H1 (cell line): ENCODE measurements around the gene GHRHR. TPM values are rescaled to one million over a fixed set of nuclear protein-coding genes. Genes with fewer than 3 reads are reported as not detected.

Experiments used
- CTCF ChIA-PET: fragments of 300-600 bp; sonication (Branson Sonifier 250); formaldehyde crosslinking; loops from one replicate; lab custom pipeline; 2021; ENCODE audit not compliant: partially characterized antibody; lab: Charles Lee
- POLR2A ChIA-PET: fragments of 300-600 bp; sonication (Branson Sonifier 250); formaldehyde crosslinking; loops from one replicate; lab custom pipeline; 2021; ENCODE audit warnings: inconsistent platforms; ENCODE audit not compliant: partially characterized antibody; lab: Charles Lee
- DNase-seq, 2 experiments: peaks; one replicate each; pipeline versions ENCODE4 v3.0.0 to v3.0.0-alpha.2; 2010 to 2022; ENCODE audit warnings: low spot score in 2 of 2, low read depth in 1 of 2, mixed read lengths in 1 of 2
- FAIRE-seq: peaks from 2 replicates; lab custom pipeline; 2011; peaks lifted over from hg19 to GRCh38; lab: Jason Lieb, UNC
- H2AFZ ChIP-seq: 2 replicates; pipeline ENCODE4 v1.8.1; 2012; ENCODE audit warnings: low read length, inconsistent platforms
- H2AK5ac ChIP-seq: 2 replicates; pipeline ENCODE4 v1.6.1; 2013; ENCODE audit warnings: low read depth, low read length
- H2BK120ac ChIP-seq: replicated peaks from 2 replicates; pipeline ENCODE3; 2013; ENCODE audit warnings: low read depth, low read length, inconsistent platforms
- H2BK12ac ChIP-seq: 2 replicates; pipeline ENCODE4 v1.6.1; 2013; ENCODE audit warnings: low read depth, low read length
- H2BK15ac ChIP-seq: 2 replicates; pipeline ENCODE4 v1.6.1; 2013; ENCODE audit warnings: low read length
- H2BK20ac ChIP-seq: 2 replicates; pipeline ENCODE4 v1.6.1; 2013; ENCODE audit warnings: low read length
- H2BK5ac ChIP-seq: 2 replicates; pipeline ENCODE4 v1.6.1; 2013; ENCODE audit warnings: low read depth, low read length
- H3K14ac ChIP-seq: 2 replicates; pipeline ENCODE4 v1.6.1; 2013; ENCODE audit warnings: inconsistent platforms; ENCODE audit not compliant: insufficient read length
- H3K18ac ChIP-seq: 2 replicates; pipeline ENCODE4 v1.6.1; 2013; ENCODE audit warnings: low read length; ENCODE audit errors: extremely low read depth
- H3K23ac ChIP-seq: 2 replicates; pipeline ENCODE4 v1.6.1; 2013; ENCODE audit warnings: inconsistent platforms; ENCODE audit not compliant: insufficient read length
- H3K23me2 ChIP-seq: 2 replicates; pipeline ENCODE4 v1.6.1; 2013; ENCODE audit warnings: low read depth, low read length
- H3K27ac ChIP-seq: 2 replicates; pipeline ENCODE4 v1.6.1; 2011; ENCODE audit warnings: low read depth, low read length, inconsistent platforms
- H3K27me3 ChIP-seq, 4 experiments: replicated peaks in 1 of 4; 1 replicate in 1 of 4; 2 replicates in 3 of 4; pipeline versions ENCODE4 v1.6.1 to v1.8.1; 2011 to 2013; ENCODE audit warnings: low read length in 3 of 4, mild to moderate bottlenecking in 3 of 4, inconsistent platforms in 2 of 4, mixed read lengths in 2 of 4, moderate library complexity in 1 of 4; ENCODE audit not compliant: control insufficient read depth in 3 of 4, insufficient read depth in 3 of 4; ENCODE audit errors: extremely low read depth in 1 of 4
- H3K36me3 ChIP-seq, 4 experiments: 2 replicates each; pipeline versions ENCODE4 v1.6.1 to v1.8.1; 2011 to 2013; ENCODE audit warnings: mild to moderate bottlenecking in 4 of 4, low read length in 3 of 4, moderate library complexity in 2 of 4, control low read depth in 1 of 4, inconsistent platforms in 1 of 4; ENCODE audit not compliant: insufficient read depth in 4 of 4, control insufficient read depth in 2 of 4
- H3K4ac ChIP-seq: replicated peaks from 2 replicates; pipeline ENCODE3; 2013; ENCODE audit warnings: low read length, low read depth, mixed read lengths, inconsistent platforms; ENCODE audit not compliant: insufficient read length
- H3K4me1 ChIP-seq, 4 experiments: replicated peaks in 1 of 4; 1 replicate in 1 of 4; 2 replicates in 3 of 4; pipeline versions ENCODE4 v1.6.1 to v1.8.1; 2011 to 2013; ENCODE audit warnings: low read length in 3 of 4, inconsistent platforms in 2 of 4, mixed read lengths in 1 of 4; ENCODE audit not compliant: insufficient read depth in 4 of 4, control insufficient read depth in 3 of 4
- H3K4me2 ChIP-seq, 2 experiments: 2 replicates each; pipeline versions ENCODE4 v1.6.1 to v1.8.1; 2011 to 2013; ENCODE audit warnings: low read depth in 2 of 2, low read length in 2 of 2, control low read depth in 1 of 2, inconsistent platforms in 1 of 2, mild to moderate bottlenecking in 1 of 2; ENCODE audit not compliant: insufficient read depth in 1 of 2
- H3K4me3 ChIP-seq, 4 experiments: fragments of 200-600, 300-600 bp in 1 of 4; sonication (generic), shearing (Covaris generic), sonication (Bioruptor Twin) in 1 of 4; 2 replicates each; pipeline versions ENCODE4 v1.5.1 to v1.8.1; 2011 to 2016; ENCODE audit warnings: low read length in 4 of 4, low read depth in 3 of 4, control low read depth in 2 of 4, inconsistent platforms in 2 of 4, mild to moderate bottlenecking in 2 of 4, mixed read lengths in 1 of 4, moderate library complexity in 1 of 4; ENCODE audit not compliant: insufficient read depth in 2 of 4; ENCODE audit errors: extremely low read depth in 1 of 4
- H3K56ac ChIP-seq: replicated peaks from 2 replicates; pipeline ENCODE3; 2013; ENCODE audit warnings: low read depth, mild to moderate bottlenecking, mixed read lengths, low read length, inconsistent platforms; ENCODE audit not compliant: insufficient read length
- H3K79me1 ChIP-seq: 2 replicates; pipeline ENCODE4 v1.6.1; 2013; ENCODE audit warnings: low read depth, low read length, control low read depth
- H3K79me2 ChIP-seq, 2 experiments: 2 replicates each; pipeline versions ENCODE4 v1.6.1 to v1.8.1; 2012 to 2013; ENCODE audit warnings: low read length in 2 of 2, mild to moderate bottlenecking in 2 of 2, inconsistent platforms in 1 of 2; ENCODE audit not compliant: insufficient read depth in 2 of 2, control insufficient read depth in 1 of 2
- H3K9ac ChIP-seq, 4 experiments: replicated peaks in 1 of 4; 1 replicate in 1 of 4; 2 replicates in 3 of 4; pipeline versions ENCODE4 v1.6.1 to v1.8.1; 2011 to 2013; ENCODE audit warnings: low read depth in 3 of 4, low read length in 3 of 4, control low read depth in 2 of 4, mild to moderate bottlenecking in 2 of 4, moderate library complexity in 2 of 4, inconsistent platforms in 1 of 4; ENCODE audit errors: extremely low read depth in 1 of 4
- H3K9me3 ChIP-seq, 2 experiments: 2 replicates each; pipeline versions ENCODE4 v1.6.1 to v1.8.1; 2012 to 2013; ENCODE audit warnings: mild to moderate bottlenecking in 2 of 2, moderate library complexity in 2 of 2, control low read depth in 1 of 2, inconsistent platforms in 1 of 2, low read depth in 1 of 2, low read length in 1 of 2, mixed read lengths in 1 of 2; ENCODE audit not compliant: insufficient read depth in 2 of 2
- H4K20me1 ChIP-seq, 2 experiments: replicated peaks in 1 of 2; 2 replicates each; pipeline versions ENCODE3 to v1.8.1; 2011 to 2013; ENCODE audit warnings: inconsistent platforms in 2 of 2, low read length in 2 of 2, mild to moderate bottlenecking in 1 of 2; ENCODE audit not compliant: insufficient read depth in 2 of 2, control insufficient read depth in 1 of 2
- H4K5ac ChIP-seq: 2 replicates; pipeline ENCODE4 v1.6.1; 2013; ENCODE audit warnings: low read length, low read depth, mixed read lengths, inconsistent platforms; ENCODE audit not compliant: insufficient read length
- H4K8ac ChIP-seq: 2 replicates; pipeline ENCODE4 v1.8.0; 2013; ENCODE audit warnings: mild to moderate bottlenecking, moderate library complexity, low read length, inconsistent platforms; ENCODE audit not compliant: insufficient read depth; ENCODE audit errors: extremely low read depth
- H4K91ac ChIP-seq: replicated peaks from 2 replicates; pipeline ENCODE3; 2013; ENCODE audit warnings: low read length, mixed read lengths, inconsistent platforms; ENCODE audit not compliant: insufficient read length
- GTF2F1 ChIP-seq: IDR thresholded peaks from 2 replicates; pipeline ENCODE4 v1.6.1; 2012; ENCODE audit warnings: low read depth, low read length, improper control_type of control experiment, borderline replicate concordance
- RXRA ChIP-seq: IDR thresholded peaks from 2 replicates; pipeline ENCODE4 v1.6.1; 2011; ENCODE audit warnings: low read depth, mild to moderate bottlenecking, low read length, moderate library complexity; ENCODE audit not compliant: insufficient read depth
- SP4 ChIP-seq: IDR thresholded peaks from 2 replicates; pipeline ENCODE4 v1.6.1; 2012; ENCODE audit warnings: low read length, inconsistent platforms
- WGBS, 2 experiments: shearing (Covaris generic) in 1 of 2; methylation state at CpG; one replicate each; pipeline versions ENCODE4 v1.1.6 to v1.1.7; 2013 to 2015; ENCODE audit warnings: low lambda C conversion rate in 2 of 2, mixed read lengths in 2 of 2, inconsistent platforms in 1 of 2, low coverage in 1 of 2, missing lambda C conversion rate in 1 of 2; ENCODE audit not compliant: insufficient replicate concordance in 2 of 2, insufficient coverage in 1 of 2, insufficient read length in 1 of 2; ENCODE audit errors: extremely low coverage in 1 of 2, missing lambda C conversion rate in 1 of 2; 5-methylcytosine and 5-hydroxymethylcytosine counted together
- polyA plus RNA-seq, 7 experiments: library from polyadenylated mRNA; depleted of rRNA in 3 of 7; stranded (reverse) in 5 of 7; unstranded in 2 of 7; fragments of >200 nt in 5 of 7; fragments of 200-250 nt in 2 of 7; gene quantifications; 1 replicate in 5 of 7; 2 replicates in 1 of 7; 4 replicates in 1 of 7; pipeline versions ENCODE4 v1.2.1 to v1.2.3, GENCODE V29; 2011 to 2013; ENCODE audit warnings: missing spikeins in 2 of 7, mixed read lengths in 2 of 7
- total RNA-seq: library from RNA; stranded (reverse); fragmentation: NEBNext Ultra II Directional; extraction: Animal tissue kit (Norgen Biotek cat#: 25700); gene quantifications from 2 replicates; pipeline ENCODE4 v1.2.1, GENCODE V29; 2021
- TF ChIP-seq, protein P1 (sequence below): IDR thresholded peaks from 2 replicates; pipeline ENCODE4 v1.6.1; 2012; ENCODE audit warnings: inconsistent platforms

Gene GHRHR
- total and polyA plus RNA-seq, 2 of the 8 experiments (the other 6 are each of a cell fraction or from before 2014, with no cell fraction given) = 0.60 to 6.5 TPM

DNA sequence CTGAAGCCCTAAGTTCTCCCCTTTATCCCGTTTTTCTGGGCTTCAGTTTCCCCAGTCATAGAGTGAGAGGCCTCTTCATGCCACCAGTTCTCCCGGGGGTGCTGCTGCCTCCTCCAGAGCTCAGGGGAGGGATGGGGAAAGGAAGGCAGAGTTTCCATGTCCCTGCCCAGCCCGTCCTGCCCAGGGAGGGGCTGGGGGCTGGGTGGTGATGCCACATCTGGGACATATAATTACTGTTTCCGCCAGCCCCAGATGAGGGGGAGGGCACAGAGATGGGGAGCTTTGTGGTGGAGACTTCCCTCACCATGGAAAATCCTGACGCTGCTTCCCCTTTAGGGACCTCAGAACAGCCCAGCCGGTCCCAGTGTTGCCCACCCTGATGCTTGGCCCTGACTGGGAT lies 48.0 kb upstream of the GHRHR start:
- Histone ChIP-seq H3K56ac (no peak overlapping the region), H2AFZ (no peak overlapping the region), H3K27me3 (no peaks in the 10 kb centered on the region), H2BK12ac (no peak overlapping the region), H2AK5ac (no peak overlapping the region), H4K91ac (no peak overlapping the region), H3K79me1 (no peaks in the 10 kb centered on the region), H3K9me3 (no peaks in the 10 kb centered on the region), H4K20me1 (peaks cover 0 to 2% of the 10 kb centered on the region in 2 experiments), H3K4ac (no peak overlapping the region), H2BK15ac (no peak overlapping the region), H3K4me1 (peaks cover 0 to 13% (median 4%) of the 10 kb centered on the region in 4 experiments; a peak in 4 of 7 replicates), H3K23ac (no peak overlapping the region), H2BK5ac (no peak overlapping the region), H3K4me3 (no peak overlapping the region), H3K23me2 (no peaks in the 10 kb centered on the region; the same call in 1 of the 2 replicates), H3K27ac (no peak overlapping the region), H3K4me2 (no peak overlapping the region), H3K79me2 (no peaks in the 10 kb centered on the region), H2BK120ac (no peak overlapping the region), H3K9ac (no peak overlapping the region), H3K14ac (no peak overlapping the region), H3K18ac (no peak overlapping the region), H2BK20ac (no peak overlapping the region), H4K5ac (no peak overlapping the region), H4K8ac (no peak overlapping the region), H3K36me3 (no peaks in the 10 kb centered on the region)
- FAIRE-seq = no peak
- CTCF ChIA-PET = interaction anchor here (0.8 to 7.4 kb wide), 3 partner anchors 16 to 114 kb away, joined by 3 to 55 read pairs (median 4); no protein-coding TSS in a partner anchor
- POLR2A ChIA-PET = no interaction called here
- no peak for TF ChIP-seq RXRA
- no peak for TF ChIP-seq GTF2F1
- no peak for TF ChIP-seq SP4
- TF ChIP-seq, protein P1, sequence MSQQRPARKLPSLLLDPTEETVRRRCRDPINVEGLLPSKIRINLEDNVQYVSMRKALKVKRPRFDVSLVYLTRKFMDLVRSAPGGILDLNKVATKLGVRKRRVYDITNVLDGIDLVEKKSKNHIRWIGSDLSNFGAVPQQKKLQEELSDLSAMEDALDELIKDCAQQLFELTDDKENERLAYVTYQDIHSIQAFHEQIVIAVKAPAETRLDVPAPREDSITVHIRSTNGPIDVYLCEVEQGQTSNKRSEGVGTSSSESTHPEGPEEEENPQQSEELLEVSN = no peak
- 81% methylated on average over 5 of the region's 6 CpGs; no CpG with 5 or more reads in 1 of the 2 experiments for WGBS, 2 experiments
- DNase-seq = no peak
